GM12872 (cell line): ENCODE results near the gene RPSA.

Experiments used
- TF ChIP-seq, protein P1 (sequence below): IDR thresholded peaks from 3 replicates; pipeline ENCODE4 v1.5.1; 2011; ENCODE audit warnings: low read depth, mild to moderate bottlenecking, low read length, moderate library complexity; ENCODE audit not compliant: insufficient read depth

RPSA gene

DNA sequence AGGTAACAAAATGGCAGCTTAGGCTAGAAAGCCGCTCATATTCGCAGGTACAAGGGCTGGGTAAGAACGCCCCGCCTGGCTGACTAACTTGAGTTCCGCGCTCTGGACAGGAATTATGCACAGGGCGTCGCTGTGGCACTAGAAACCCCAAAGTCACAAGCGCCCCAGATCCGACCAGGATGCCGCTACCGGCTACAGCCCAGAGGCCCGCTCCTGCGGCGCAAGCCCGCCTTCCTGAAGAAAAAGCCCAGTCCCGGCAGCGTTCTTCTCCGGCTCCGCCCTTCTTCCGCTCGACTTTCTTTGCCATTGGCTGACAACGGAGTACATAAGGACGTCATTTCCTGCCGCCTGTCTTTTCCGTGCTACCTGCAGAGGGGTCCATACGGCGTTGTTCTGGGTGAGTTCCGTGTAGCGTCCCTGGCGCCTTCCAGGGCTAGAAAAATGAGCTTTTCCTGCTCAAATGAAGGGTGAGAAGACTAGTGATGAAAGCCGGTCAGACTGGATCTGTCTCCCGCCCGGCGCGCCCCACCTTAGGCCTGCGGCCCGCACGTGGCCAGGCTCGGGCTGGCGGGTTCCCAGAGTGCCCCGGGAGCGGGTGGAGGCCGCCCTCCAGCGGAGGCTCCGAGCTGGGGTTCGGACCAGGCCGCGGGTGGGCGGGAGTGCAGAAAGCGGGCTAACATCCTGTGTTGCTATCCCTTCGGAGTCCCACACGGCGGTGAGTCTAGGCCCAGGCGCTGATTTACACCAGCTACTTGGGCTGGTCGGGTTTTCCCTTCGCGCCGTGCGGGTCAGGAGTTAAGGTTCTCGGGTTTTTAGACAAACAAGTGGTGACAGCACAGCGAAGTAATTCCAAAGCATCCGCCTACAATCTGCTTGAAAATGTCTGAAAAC lies at the start of gene RPSA:
Gene RPSA, plus strand, starts transcription at position 353 of the 891 bp plus-strand sequence. CDS start 934 bp downstream, outside the sequence.
- TF ChIP-seq, protein P1, sequence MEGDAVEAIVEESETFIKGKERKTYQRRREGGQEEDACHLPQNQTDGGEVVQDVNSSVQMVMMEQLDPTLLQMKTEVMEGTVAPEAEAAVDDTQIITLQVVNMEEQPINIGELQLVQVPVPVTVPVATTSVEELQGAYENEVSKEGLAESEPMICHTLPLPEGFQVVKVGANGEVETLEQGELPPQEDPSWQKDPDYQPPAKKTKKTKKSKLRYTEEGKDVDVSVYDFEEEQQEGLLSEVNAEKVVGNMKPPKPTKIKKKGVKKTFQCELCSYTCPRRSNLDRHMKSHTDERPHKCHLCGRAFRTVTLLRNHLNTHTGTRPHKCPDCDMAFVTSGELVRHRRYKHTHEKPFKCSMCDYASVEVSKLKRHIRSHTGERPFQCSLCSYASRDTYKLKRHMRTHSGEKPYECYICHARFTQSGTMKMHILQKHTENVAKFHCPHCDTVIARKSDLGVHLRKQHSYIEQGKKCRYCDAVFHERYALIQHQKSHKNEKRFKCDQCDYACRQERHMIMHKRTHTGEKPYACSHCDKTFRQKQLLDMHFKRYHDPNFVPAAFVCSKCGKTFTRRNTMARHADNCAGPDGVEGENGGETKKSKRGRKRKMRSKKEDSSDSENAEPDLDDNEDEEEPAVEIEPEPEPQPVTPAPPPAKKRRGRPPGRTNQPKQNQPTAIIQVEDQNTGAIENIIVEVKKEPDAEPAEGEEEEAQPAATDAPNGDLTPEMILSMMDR: peak; percentile 44; the same call in 2 of the 3 replicates

DNA sequence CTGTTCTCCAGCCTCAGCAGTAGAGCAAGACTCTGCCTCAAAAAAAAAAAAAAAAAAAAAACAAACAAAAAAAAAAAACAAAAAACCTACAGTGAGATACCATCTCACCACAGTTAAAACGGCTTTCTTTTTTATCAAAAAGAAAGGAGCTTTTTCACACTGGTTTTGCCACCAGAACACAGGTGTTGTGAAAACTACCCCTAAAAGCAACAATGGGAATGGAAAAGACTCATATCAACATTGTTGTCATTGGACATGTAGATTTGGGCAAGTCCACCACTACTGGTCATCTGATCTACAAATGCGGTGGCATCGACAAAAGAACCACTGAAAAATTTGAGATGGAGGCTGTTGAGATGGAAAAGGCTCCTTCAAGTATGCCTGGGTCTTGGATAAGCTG lies 48.2 kb upstream of the RPSA start:
- TF ChIP-seq, protein P1: no peak

DNA sequence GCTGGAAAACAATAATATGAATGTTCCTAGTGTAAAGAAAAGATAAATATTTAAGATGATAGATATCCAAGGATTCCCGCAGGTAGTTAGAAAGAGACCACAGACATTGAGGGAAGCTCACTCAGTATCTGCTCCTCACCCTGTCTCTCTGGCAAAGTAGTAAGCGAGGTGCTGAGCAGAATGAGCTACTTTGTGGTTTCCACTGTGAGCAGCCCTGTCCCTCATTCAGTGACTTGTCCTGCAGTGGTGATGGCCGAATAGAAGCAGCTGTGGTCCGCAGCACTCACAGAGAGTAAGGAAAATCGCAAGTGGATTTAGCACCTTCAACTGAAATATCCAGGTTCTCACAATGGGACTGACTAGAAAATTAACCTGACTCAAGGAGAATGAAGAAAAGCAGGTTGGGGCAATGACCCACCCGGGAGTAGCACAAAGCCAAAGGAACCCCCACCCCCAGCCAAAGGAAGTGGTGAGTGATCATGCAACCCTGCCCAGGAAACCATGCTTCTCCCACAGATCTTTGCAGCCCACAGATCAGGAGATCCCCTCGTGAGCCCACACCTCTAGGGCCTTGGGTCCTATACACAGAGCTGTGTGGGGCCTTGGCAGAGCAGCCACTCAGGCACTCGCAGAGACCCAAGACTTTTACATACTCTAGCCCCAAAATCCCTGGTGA lies 45.1 kb upstream of the RPSA start:
- TF ChIP-seq, protein P1: no peak

DNA sequence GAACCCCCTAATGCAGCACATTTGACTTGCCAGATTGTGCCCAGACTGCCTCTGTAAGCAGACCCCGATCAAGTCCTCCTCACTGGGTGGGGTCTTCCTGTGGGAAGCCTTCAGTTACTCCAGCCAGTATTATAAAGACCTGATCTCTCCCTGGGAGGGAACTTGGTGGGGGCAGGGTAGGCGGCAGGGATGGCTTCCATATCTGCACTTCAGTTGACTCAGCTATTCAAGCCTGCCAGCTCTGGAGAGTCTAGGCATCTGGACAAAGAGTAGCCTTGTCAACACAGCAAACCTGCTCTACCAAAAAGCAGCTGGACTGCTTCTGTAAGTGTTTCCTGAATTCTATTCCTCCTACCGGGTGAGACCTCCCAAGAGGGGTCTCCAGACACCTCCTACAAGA lies 44.3 kb upstream of the RPSA start:
- TF ChIP-seq, protein P1: no peak

DNA sequence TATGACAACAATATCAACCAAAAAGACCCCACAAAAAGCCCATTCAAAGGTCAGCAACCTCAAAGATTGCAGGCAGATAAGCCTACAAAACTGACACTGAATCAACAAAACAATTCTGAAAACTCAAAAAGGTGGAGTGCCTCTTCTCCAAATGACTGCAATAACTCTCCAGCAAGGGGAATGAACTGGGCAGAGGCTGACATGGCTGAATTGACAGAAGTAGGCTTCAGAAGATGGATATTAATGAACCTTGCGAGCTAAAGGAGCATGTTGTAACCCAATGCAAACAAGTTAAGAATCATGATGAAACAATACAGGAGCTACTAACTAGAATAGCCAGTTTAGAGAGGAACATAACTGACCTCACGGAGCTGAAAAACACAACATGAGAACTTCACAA lies 43.7 kb upstream of the RPSA start:
- TF ChIP-seq, protein P1: no peak

DNA sequence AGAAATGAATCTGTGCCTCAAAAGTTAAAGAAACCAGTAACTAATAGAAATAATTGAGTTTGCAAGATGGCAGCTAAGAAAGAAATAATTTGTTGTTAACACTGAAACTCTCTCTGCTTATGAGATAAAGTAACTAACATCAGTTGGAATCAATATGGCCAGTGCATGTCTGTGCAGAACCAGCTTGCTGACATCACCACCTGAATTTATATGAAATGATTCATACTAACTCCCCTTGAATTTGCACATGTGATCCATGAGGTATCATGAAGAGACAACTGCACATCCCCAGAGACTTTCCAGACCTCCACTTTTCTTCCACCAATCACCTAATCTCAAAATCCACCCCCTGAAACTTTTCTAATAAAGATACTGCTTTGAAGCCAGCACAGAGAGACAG lies 33.7 kb upstream of the RPSA start:
- TF ChIP-seq, protein P1: no peak

DNA sequence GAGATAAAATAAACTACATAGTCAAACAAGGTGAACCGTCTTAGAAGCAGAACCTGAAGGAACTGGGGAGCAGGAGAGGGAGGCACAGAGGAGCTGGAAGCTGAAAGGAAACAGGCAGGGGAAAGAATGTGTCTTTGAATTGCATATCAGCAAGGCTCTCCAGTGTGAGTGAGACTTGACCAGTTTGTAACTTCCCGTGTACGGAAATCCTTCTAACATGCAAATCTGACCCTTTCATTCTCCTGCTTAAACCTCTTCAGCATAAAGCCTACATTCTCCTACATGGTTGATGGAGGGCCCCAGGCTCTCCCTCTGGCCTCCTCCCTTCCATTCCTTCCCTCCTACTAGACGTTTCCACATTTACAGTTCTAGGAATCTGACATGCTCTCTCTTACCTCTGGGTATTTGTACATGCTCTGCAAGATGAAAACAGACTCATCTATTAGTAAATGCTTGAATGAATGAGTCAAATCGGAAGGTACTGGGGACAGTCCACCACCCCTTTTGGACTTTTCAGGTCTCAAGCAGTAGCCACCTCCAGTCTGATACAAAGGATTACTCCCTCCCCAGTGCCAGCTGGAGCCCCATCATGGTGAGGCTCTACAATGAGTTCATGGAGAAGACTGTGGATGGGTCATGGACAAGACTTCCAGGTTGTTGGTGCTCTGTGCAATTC lies 29.4 kb upstream of the RPSA start:
- TF ChIP-seq, protein P1: no peak
